GM18861 (cell line): Measurements from ENCODE around the gene ASF1A.
"Not testable (repeated sequence)": the region's sequence is repeated elsewhere in the genome, so short reads cannot be mapped to it uniquely, and the experiment has no call there.

Experiments used
- ATAC-seq: cut with Tn5 transposase; IDR thresholded peaks from one replicate; pipeline ENCODE4 v1.9.1; 2021; ENCODE audit not compliant: unreplicated experiment

The ASF1A gene

GRCh38 chr6:118893807-118894424, at the start of gene ASF1A:
TSS of gene ASF1A (plus strand) at chr6:118894152. CDS start at chr6:118894414, 262 bp downstream.
- ATAC-seq, result peak; percentile 61

GRCh38 chr6:118844915-118845314, 49.0 kb upstream of the ASF1A start:
- peak; percentile 60 for ATAC-seq

- ATAC-seq, result no peak
These were observed 40.5 kb upstream of the ASF1A start for GRCh38 chr6:118853408-118853807.

GRCh38 chr6:118856301-118856700, 37.7 kb upstream of the ASF1A start:
- ATAC-seq, result no peak

- no peak for ATAC-seq
These were observed 34.4 kb upstream of the ASF1A start for GRCh38 chr6:118859517-118860064.

GRCh38 chr6:118860363-118860762, 33.6 kb upstream of the ASF1A start:
- ATAC-seq, result no peak

- no peak for ATAC-seq
These were observed 33.1 kb upstream of the ASF1A start for GRCh38 chr6:118860880-118861279.

- ATAC-seq, result no peak
These were observed 31.5 kb upstream of the ASF1A start for GRCh38 chr6:118862443-118862842.

GRCh38 chr6:118864341-118865099, 29.4 kb upstream of the ASF1A start:
- peak; percentile 47 for ATAC-seq

GRCh38 chr6:118865100-118865391, 28.9 kb upstream of the ASF1A start:
- no peak for ATAC-seq

GRCh38 chr6:118867181-118867580, 26.8 kb upstream of the ASF1A start:
- ATAC-seq, result no peak

- not testable (repeated sequence) for ATAC-seq
These were observed 25.1 kb upstream of the ASF1A start for GRCh38 chr6:118868901-118869300.

GRCh38 chr6:118869350-118869749, 24.6 kb upstream of the ASF1A start:
- ATAC-seq, result no peak

- ATAC-seq, result no peak
These were observed 23.9 kb upstream of the ASF1A start for GRCh38 chr6:118869894-118870589.

GRCh38 chr6:118871331-118871730, 22.6 kb upstream of the ASF1A start:
- no peak for ATAC-seq

- ATAC-seq, result no peak
These were observed 21.6 kb upstream of the ASF1A start for GRCh38 chr6:118872318-118872717.

- no peak for ATAC-seq
These were observed 21.2 kb upstream of the ASF1A start for GRCh38 chr6:118872726-118873125.

- ATAC-seq, result no peak
These were observed 20.7 kb upstream of the ASF1A start for GRCh38 chr6:118873239-118873638.

GRCh38 chr6:118875672-118876071, 18.3 kb upstream of the ASF1A start:
- ATAC-seq, result no peak

- no peak for ATAC-seq
These were observed 17.8 kb upstream of the ASF1A start for GRCh38 chr6:118876198-118876597.

- ATAC-seq, result no peak
These were observed 17.1 kb upstream of the ASF1A start for GRCh38 chr6:118876814-118877213.

- no peak for ATAC-seq
These were observed 16.1 kb upstream of the ASF1A start for GRCh38 chr6:118877806-118878205.
